H9 (cell line): ENCODE measurements around the gene ENG. TPM values are rescaled to one million over a fixed set of nuclear protein-coding genes. Genes with fewer than 3 reads are reported as not detected.

Source experiments
- DNase-seq: peaks from one replicate; pipeline ENCODE4 v3.0.0-alpha.2; 2017
- H2AFZ ChIP-seq: one replicate; pipeline ENCODE4 v1.6.1; 2013; ENCODE audit warnings: mild to moderate bottlenecking, low read length, control low read depth, moderate library complexity
- H2AK5ac ChIP-seq: 2 replicates; pipeline ENCODE4 v1.6.1; 2013; ENCODE audit warnings: low read length, control low read depth, mixed read lengths; ENCODE audit not compliant: insufficient read length
- H2BK120ac ChIP-seq: one replicate; pipeline ENCODE4 v1.6.1; 2013; ENCODE audit warnings: low read depth, mild to moderate bottlenecking, low read length, control low read depth, inconsistent platforms; ENCODE audit not compliant: poor library complexity, severe bottlenecking
- H2BK12ac ChIP-seq: 2 replicates; pipeline ENCODE4 v1.6.1; 2013; ENCODE audit warnings: low read length, control low read depth, mixed read lengths, low read depth; ENCODE audit not compliant: insufficient read length
- H2BK15ac ChIP-seq: 2 replicates; pipeline ENCODE4 v1.6.1; 2013; ENCODE audit warnings: low read depth, low read length, control low read depth
- H2BK20ac ChIP-seq: one replicate; pipeline ENCODE4 v1.6.1; 2013; ENCODE audit warnings: low read depth, mild to moderate bottlenecking, low read length, control low read depth, inconsistent platforms; ENCODE audit not compliant: poor library complexity, severe bottlenecking
- H2BK5ac ChIP-seq: 2 replicates; pipeline ENCODE4 v1.6.1; 2013; ENCODE audit warnings: low read length, control low read depth, mixed read lengths; ENCODE audit not compliant: insufficient read length
- H3K14ac ChIP-seq: 2 replicates; pipeline ENCODE4 v1.6.1; 2013; ENCODE audit warnings: low read length, control low read depth; ENCODE audit not compliant: insufficient read depth
- H3K18ac ChIP-seq: 2 replicates; pipeline ENCODE4 v1.6.1; 2013; ENCODE audit warnings: low read depth, mild to moderate bottlenecking, mixed read lengths, low read length, control low read depth; ENCODE audit not compliant: insufficient read length
- H3K23ac ChIP-seq: 2 replicates; pipeline ENCODE4 v1.6.1; 2013; ENCODE audit warnings: low read length, control low read depth, mixed read lengths, low read depth; ENCODE audit not compliant: insufficient read length
- H3K23me2 ChIP-seq: 2 replicates; pipeline ENCODE4 v1.6.1; 2013; ENCODE audit warnings: low read depth, mild to moderate bottlenecking, mixed read lengths, low read length, control low read depth; ENCODE audit not compliant: insufficient read length, poor library complexity, severe bottlenecking
- H3K27ac ChIP-seq: 2 replicates; pipeline ENCODE4 v1.5.1; 2013; ENCODE audit warnings: low read length, control low read depth, mixed read lengths, low read depth; ENCODE audit not compliant: insufficient read length
- H3K27me3 ChIP-seq: 2 replicates; pipeline ENCODE4 v1.6.1; 2013; ENCODE audit warnings: low read length, control low read depth, inconsistent platforms; ENCODE audit not compliant: insufficient read depth
- H3K4ac ChIP-seq: 2 replicates; pipeline ENCODE4 v1.6.1; 2013; ENCODE audit warnings: low read depth, mild to moderate bottlenecking, control low read depth, inconsistent platforms, low read length, moderate library complexity
- H3K4me1 ChIP-seq: 2 replicates; pipeline ENCODE4 v1.6.1; 2013; ENCODE audit warnings: low read length, control low read depth, inconsistent platforms; ENCODE audit not compliant: insufficient read depth
- H3K4me2 ChIP-seq: 2 replicates; pipeline ENCODE4 v1.6.1; 2013; ENCODE audit warnings: low read length, control low read depth, mixed read lengths; ENCODE audit not compliant: insufficient read length, insufficient read depth
- H3K56ac ChIP-seq: 2 replicates; pipeline ENCODE4 v1.6.1; 2013; ENCODE audit warnings: low read depth, mild to moderate bottlenecking, mixed read lengths, low read length, control low read depth; ENCODE audit not compliant: insufficient read length
- H3K79me1 ChIP-seq: 2 replicates; pipeline ENCODE4 v1.6.1; 2013; ENCODE audit warnings: low read depth, mild to moderate bottlenecking, moderate library complexity, low read length, control low read depth, inconsistent platforms; ENCODE audit not compliant: insufficient read depth, poor library complexity, severe bottlenecking
- H3K79me2 ChIP-seq: 2 replicates; pipeline ENCODE4 v1.6.1; 2013; ENCODE audit warnings: low read length, control low read depth, inconsistent platforms; ENCODE audit not compliant: insufficient read depth
- H3K9ac ChIP-seq: 2 replicates; pipeline ENCODE4 v1.6.1; 2013; ENCODE audit warnings: low read length, control low read depth, mixed read lengths; ENCODE audit not compliant: insufficient read length; ENCODE audit errors: extremely low read depth
- H3K9me3 ChIP-seq: one replicate; pipeline ENCODE4 v1.6.1; 2013; ENCODE audit warnings: low read depth, low read length, inconsistent platforms; ENCODE audit not compliant: control insufficient read depth
- H3T11ph ChIP-seq: one replicate; pipeline ENCODE4 v1.6.1; 2013; ENCODE audit warnings: mild to moderate bottlenecking, low read length, control low read depth, inconsistent platforms
- H4K20me1 ChIP-seq: one replicate; pipeline ENCODE4 v1.6.1; 2013; ENCODE audit not compliant: control insufficient read depth, insufficient read length, insufficient read depth
- H4K5ac ChIP-seq: 2 replicates; pipeline ENCODE4 v1.6.1; 2013; ENCODE audit warnings: low read depth, mild to moderate bottlenecking, mixed read lengths, low read length, control low read depth; ENCODE audit not compliant: insufficient read length
- H4K8ac ChIP-seq: replicated peaks from 2 replicates; pipeline ENCODE4 v1.6.1; 2013; ENCODE audit warnings: low read length, control low read depth, mixed read lengths, low read depth; ENCODE audit not compliant: insufficient read length
- H4K91ac ChIP-seq: 2 replicates; pipeline ENCODE4 v1.6.1; 2013; ENCODE audit warnings: low read depth, mild to moderate bottlenecking, moderate library complexity, mixed read lengths, low read length, control low read depth; ENCODE audit not compliant: insufficient read length
- H3K27ac Mint-ChIP-seq, 3 experiments: 2 replicates in 2 of 3; 3 replicates in 1 of 3; pipeline ENCODE4 v1.8.0; 2020 to 2021; ENCODE audit warnings: mixed read lengths in 3 of 3, mild to moderate bottlenecking in 1 of 3, moderate library complexity in 1 of 3
- H3K27me3 Mint-ChIP-seq: 2 replicates; pipeline ENCODE4 v1.8.0; 2021; ENCODE audit warnings: low read depth, mild to moderate bottlenecking, moderate library complexity, mixed read lengths
- H3K36me3 Mint-ChIP-seq, 3 experiments: 2 replicates in 2 of 3; 3 replicates in 1 of 3; pipeline ENCODE4 v1.8.0; 2020 to 2021; ENCODE audit warnings: low read depth in 3 of 3, mixed read lengths in 3 of 3; ENCODE audit not compliant: insufficient read depth in 1 of 3
- H3K4me1 Mint-ChIP-seq, 2 experiments: 2 replicates each; pipeline ENCODE4 v1.8.0; 2020; ENCODE audit warnings: mixed read lengths in 2 of 2
- H3K4me3 Mint-ChIP-seq, 2 experiments: 2 replicates in 1 of 2; 3 replicates in 1 of 2; pipeline ENCODE4 v1.8.0; 2020 to 2021; ENCODE audit warnings: mild to moderate bottlenecking in 2 of 2, mixed read lengths in 2 of 2, moderate library complexity in 1 of 2
- H3K9me3 Mint-ChIP-seq, 2 experiments: 2 replicates in 1 of 2; 3 replicates in 1 of 2; pipeline ENCODE4 v1.8.0; 2020; ENCODE audit warnings: mild to moderate bottlenecking in 2 of 2, mixed read lengths in 2 of 2, moderate library complexity in 1 of 2
- WGBS: extraction: QIAGEN DNeasy Blood & Tissue Kit; methylation state at CpG from one replicate; pipeline ENCODE4 v1.1.7; 2013; ENCODE audit warnings: missing lambda C conversion rate, low lambda C conversion rate, mixed read lengths; ENCODE audit not compliant: insufficient read length; ENCODE audit errors: extremely low coverage; 5-methylcytosine and 5-hydroxymethylcytosine counted together
- total RNA-seq: library from RNA; stranded (reverse); gene quantifications from 2 replicates; pipeline ENCODE4 v1.2.1, GENCODE V29; 2021
- TF ChIP-seq, protein P1 (sequence below): fragments of 200-600 bp; sonication (generic); conservative IDR thresholded peaks from 3 replicates; pipeline ENCODE4 v1.8.0; 2021; ENCODE audit warnings: antibody characterized with exemption, mild to moderate bottlenecking

ENG gene
- total RNA-seq, 1 experiment from 2014 or later, result 2.1 TPM

- no peak overlapping the region for H2AFZ ChIP-seq
- no peak overlapping the region for H3K27ac ChIP-seq
- no peak overlapping the region for H2BK20ac ChIP-seq
- H2AK5ac ChIP-seq, result no peak overlapping the region
- peak overlapping the region; percentile 1 for H3K4me2 ChIP-seq
- H3K27me3 ChIP-seq, result no peaks in the 10 kb centered on the region
- TF ChIP-seq, protein P1, sequence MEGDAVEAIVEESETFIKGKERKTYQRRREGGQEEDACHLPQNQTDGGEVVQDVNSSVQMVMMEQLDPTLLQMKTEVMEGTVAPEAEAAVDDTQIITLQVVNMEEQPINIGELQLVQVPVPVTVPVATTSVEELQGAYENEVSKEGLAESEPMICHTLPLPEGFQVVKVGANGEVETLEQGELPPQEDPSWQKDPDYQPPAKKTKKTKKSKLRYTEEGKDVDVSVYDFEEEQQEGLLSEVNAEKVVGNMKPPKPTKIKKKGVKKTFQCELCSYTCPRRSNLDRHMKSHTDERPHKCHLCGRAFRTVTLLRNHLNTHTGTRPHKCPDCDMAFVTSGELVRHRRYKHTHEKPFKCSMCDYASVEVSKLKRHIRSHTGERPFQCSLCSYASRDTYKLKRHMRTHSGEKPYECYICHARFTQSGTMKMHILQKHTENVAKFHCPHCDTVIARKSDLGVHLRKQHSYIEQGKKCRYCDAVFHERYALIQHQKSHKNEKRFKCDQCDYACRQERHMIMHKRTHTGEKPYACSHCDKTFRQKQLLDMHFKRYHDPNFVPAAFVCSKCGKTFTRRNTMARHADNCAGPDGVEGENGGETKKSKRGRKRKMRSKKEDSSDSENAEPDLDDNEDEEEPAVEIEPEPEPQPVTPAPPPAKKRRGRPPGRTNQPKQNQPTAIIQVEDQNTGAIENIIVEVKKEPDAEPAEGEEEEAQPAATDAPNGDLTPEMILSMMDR, result peak; percentile 93
- peaks cover 6% of the 10 kb centered on the region for H3K27me3 Mint-ChIP-seq
- no peak overlapping the region for H2BK12ac ChIP-seq
- no peaks in the 10 kb centered on the region for H3K9me3 Mint-ChIP-seq
- 0 out of 7 replicates have a peak overlapping the region, but pooled peaks of 1 of the 3 experiments have one; percentile 77 for H3K27ac Mint-ChIP-seq
- H3K18ac ChIP-seq, result peak overlapping the region; percentile 78
- peaks cover 2% of the 10 kb centered on the region for H3K23me2 ChIP-seq
- peaks cover 7 to 26% of the 10 kb centered on the region in 2 experiments for H3K4me1 Mint-ChIP-seq
- H3K36me3 Mint-ChIP-seq, result peaks cover 33 to 37% (median 36%) of the 10 kb centered on the region in 3 experiments
- peaks cover 16% of the 10 kb centered on the region for H3K79me1 ChIP-seq
- H3K9me3 ChIP-seq, result no peaks in the 10 kb centered on the region
- H3T11ph ChIP-seq, result no peak overlapping the region
- no peak overlapping the region for H3K4ac ChIP-seq
- H4K91ac ChIP-seq, result no peak overlapping the region
- no peak overlapping the region for H3K23ac ChIP-seq
- H2BK120ac ChIP-seq, result no peak overlapping the region
- H2BK5ac ChIP-seq, result no peak overlapping the region
- DNase-seq, result peak; percentile 87
- no peak overlapping the region for H3K14ac ChIP-seq
- H2BK15ac ChIP-seq, result no peak overlapping the region
- no peaks in the 10 kb centered on the region for H3K4me1 ChIP-seq
- H4K5ac ChIP-seq, result no peak overlapping the region
- H4K8ac ChIP-seq, result no peak overlapping the region
- no peak overlapping the region for H3K9ac ChIP-seq
- WGBS, result no CpG with 5 or more reads among the region's 123 CpGs
- no peak overlapping the region for H3K56ac ChIP-seq
- H4K20me1 ChIP-seq, result no peaks in the 10 kb centered on the region
- H3K79me2 ChIP-seq, result peaks cover 3% of the 10 kb centered on the region; the same call in 1 of the 2 replicates
- H3K4me3 Mint-ChIP-seq, result peak overlapping the region; percentile 93 to 95
Measured at GRCh38 chr9:127785023-127785932, 69.2 kb downstream of the ENG start.
